T-helper 17 cell (primary cell): ENCODE data around the gene EAPP. TPM values are rescaled to one million over a fixed set of nuclear protein-coding genes. Genes with fewer than 3 reads are reported as not detected.
"Not testable (repeated sequence)": the region's sequence is repeated elsewhere in the genome, so short reads cannot be mapped to it uniquely, and the experiment has no call there.

Source experiments
- ATAC-seq: fragments of 150-1000 bp; cut with Tn5 transposase; 2 replicates; pipeline ENCODE4 v1.10.0; 2021; ENCODE audit warnings: mild to moderate bottlenecking, moderate library complexity
- DNase-seq, 3 donors: peaks; one replicate each; pipeline versions ENCODE4 v3.0.0 to v3.0.0-alpha.2; 2020 to 2021
- H3K9me3 ChIP-seq: one replicate; pipeline ENCODE4 v1.7.0; 2013; ENCODE audit warnings: low read length, mild to moderate bottlenecking; ENCODE audit not compliant: control insufficient read depth, poor library complexity, severe bottlenecking
- H3K27ac Mint-ChIP-seq: one replicate; pipeline ENCODE4 v1.8.0; 2022; ENCODE audit warnings: mild to moderate bottlenecking, moderate library complexity, mixed read lengths
- H3K27me3 Mint-ChIP-seq: one replicate; pipeline ENCODE4 v1.8.0; 2022; ENCODE audit warnings: mixed read lengths
- H3K36me3 Mint-ChIP-seq: one replicate; pipeline ENCODE4 v1.8.0; 2022; ENCODE audit warnings: low read depth, mixed read lengths
- H3K4me1 Mint-ChIP-seq: one replicate; pipeline ENCODE4 v1.8.0; 2022; ENCODE audit warnings: mild to moderate bottlenecking, mixed read lengths
- H3K4me3 Mint-ChIP-seq: one replicate; pipeline ENCODE4 v1.8.0; 2022; ENCODE audit warnings: mild to moderate bottlenecking, moderate library complexity, mixed read lengths
- total RNA-seq, 4 donors: library from RNA in 2 of 4; stranded (reverse) in 2 of 4; gene quantifications; one replicate each; pipeline ENCODE4 v1.2.3 and lab custom pipeline; 2022 to 2026

EAPP gene
- total RNA-seq, 2 donors from 2014 or later = 64.7 to 67.6 TPM

- H3K4me1 Mint-ChIP-seq, DNase-seq, H3K9me3 ChIP-seq, H3K27me3 Mint-ChIP-seq, H3K4me3 Mint-ChIP-seq, ATAC-seq: not testable (repeated sequence)
- Mint-ChIP-seq H3K27ac (peak overlapping the region; percentile 60), H3K36me3 (peaks cover 11% of the 10 kb centered on the region)
These were observed 18.4 kb downstream of the EAPP start for GRCh38 chr14:34521071-34521470.

DNA sequence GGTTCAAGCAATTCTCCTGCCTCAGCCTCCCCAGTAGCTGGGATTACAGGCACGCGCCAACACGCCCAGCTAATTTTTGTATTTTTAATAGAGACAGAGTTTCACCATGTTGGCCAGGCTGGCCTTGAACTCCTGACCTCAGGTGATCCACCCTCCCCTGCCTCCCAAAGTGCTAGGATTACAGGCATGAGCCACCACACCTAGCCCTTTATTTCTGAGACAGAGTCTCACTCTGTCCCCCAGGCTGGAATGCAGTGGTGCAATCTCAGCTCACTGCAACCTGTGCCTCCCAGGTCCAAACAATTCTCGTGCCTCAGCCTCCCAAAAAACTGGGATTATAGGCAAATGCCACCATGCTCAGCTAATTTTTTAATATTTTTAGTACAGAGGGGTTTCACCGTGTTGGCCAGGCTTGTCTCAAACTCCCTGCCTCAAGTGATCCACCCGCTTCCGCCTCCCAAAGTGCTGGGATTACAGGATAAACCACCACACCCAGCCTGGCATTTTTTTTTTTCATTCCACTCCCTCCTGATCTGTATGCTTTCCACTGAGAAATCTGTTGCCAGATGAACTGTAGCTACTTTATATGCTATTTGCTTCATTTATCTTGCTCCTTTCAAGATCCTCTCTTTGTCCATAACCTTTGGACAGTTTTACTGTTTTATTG is 19.1 kb downstream of the EAPP start:
- H3K27ac Mint-ChIP-seq = peak overlapping the region; percentile 60
- H3K9me3 ChIP-seq, H3K4me1 Mint-ChIP-seq, DNase-seq, H3K4me3 Mint-ChIP-seq, ATAC-seq, H3K27me3 Mint-ChIP-seq: not testable (repeated sequence)
- peaks cover 11% of the 10 kb centered on the region for H3K36me3 Mint-ChIP-seq

- H3K27me3 Mint-ChIP-seq = no peaks in the 10 kb centered on the region
- DNase-seq = no peak
- H3K4me1 Mint-ChIP-seq = no peaks in the 10 kb centered on the region
- no peak for ATAC-seq
- no peaks in the 10 kb centered on the region for H3K9me3 ChIP-seq
- H3K27ac Mint-ChIP-seq = no peak overlapping the region
- no peak overlapping the region for H3K4me3 Mint-ChIP-seq
- H3K36me3 Mint-ChIP-seq = no peaks in the 10 kb centered on the region
These were observed 31.6 kb downstream of the EAPP start for GRCh38 chr14:34507884-34508283.

GRCh38 chr14:34507459-34507858 is 32.0 kb downstream of the EAPP start:
- no peaks in the 10 kb centered on the region for H3K36me3 Mint-ChIP-seq
- no peak overlapping the region for H3K27ac Mint-ChIP-seq
- no peaks in the 10 kb centered on the region for H3K4me1 Mint-ChIP-seq
- no peaks in the 10 kb centered on the region for H3K9me3 ChIP-seq
- no peaks in the 10 kb centered on the region for H3K27me3 Mint-ChIP-seq
- no peak overlapping the region for H3K4me3 Mint-ChIP-seq
- DNase-seq (no peak), ATAC-seq (no peak)

- H3K27me3 Mint-ChIP-seq, H3K27ac Mint-ChIP-seq, H3K4me1 Mint-ChIP-seq, ATAC-seq, DNase-seq, H3K36me3 Mint-ChIP-seq, H3K4me3 Mint-ChIP-seq, H3K9me3 ChIP-seq: not testable (repeated sequence)
These were observed 34.4 kb downstream of the EAPP start for GRCh38 chr14:34505124-34505491.

DNA sequence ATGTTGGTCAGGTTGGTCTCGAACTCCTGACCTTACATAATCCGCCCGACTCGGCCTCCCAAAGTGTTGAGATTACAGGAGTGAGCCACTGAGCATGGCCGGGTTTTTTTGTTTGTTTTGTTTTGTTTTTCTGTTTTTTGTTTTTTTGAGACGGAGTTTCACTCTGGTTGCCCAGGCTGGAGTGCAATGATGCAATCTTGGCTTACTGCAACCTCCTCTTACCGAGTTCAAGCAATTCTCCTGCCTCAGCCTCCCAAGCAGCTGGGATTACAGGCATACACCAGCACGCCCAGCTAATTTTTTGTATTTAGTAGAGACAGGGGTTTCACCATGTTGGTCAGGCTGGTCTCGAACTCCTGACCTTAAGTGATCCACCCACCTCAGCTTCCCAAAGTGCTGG is 35.5 kb downstream of the EAPP start:
- not testable (repeated sequence) for ATAC-seq, H3K27ac Mint-ChIP-seq, H3K4me1 Mint-ChIP-seq, H3K4me3 Mint-ChIP-seq, DNase-seq, H3K9me3 ChIP-seq, H3K27me3 Mint-ChIP-seq, H3K36me3 Mint-ChIP-seq

DNA sequence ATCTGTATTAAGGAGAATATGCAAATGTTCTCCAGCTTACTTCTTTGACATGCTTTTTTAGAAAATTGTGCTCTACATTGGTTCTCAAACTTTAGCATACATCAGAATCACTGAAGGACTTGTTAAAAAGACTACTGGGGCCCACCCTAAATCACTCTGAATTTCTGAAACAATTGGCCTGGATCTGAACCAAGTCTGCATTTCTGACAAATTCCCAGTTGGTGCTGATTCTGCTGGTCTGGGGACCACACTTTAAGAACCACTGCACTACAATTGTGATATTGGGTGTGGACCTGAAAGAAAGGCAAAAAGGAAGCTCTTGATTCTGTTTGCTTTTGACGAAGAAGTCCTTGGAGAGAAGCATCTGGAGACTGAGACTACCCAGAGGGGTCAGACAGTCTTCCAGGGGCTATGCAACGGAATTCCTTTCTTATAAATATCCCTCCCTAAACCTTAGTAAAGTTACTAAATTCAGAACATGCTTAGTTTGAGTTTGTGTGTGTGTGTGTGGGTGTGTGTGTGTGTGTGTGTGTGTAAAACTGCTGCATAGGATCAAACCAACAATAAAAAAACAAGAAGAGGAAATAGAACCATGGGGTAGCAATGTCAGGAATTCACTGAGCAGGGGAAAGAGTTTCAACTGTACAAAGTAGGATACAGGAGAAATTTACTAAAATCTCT is 36.8 kb downstream of the EAPP start:
- Mint-ChIP-seq H3K27me3 (no peaks in the 10 kb centered on the region), H3K36me3 (no peaks in the 10 kb centered on the region), H3K27ac (no peak overlapping the region), H3K4me1 (no peaks in the 10 kb centered on the region), H3K4me3 (no peak overlapping the region)
- no peaks in the 10 kb centered on the region for H3K9me3 ChIP-seq
- DNase-seq (no peak), ATAC-seq (no peak)

- DNase-seq = no peak
- ATAC-seq = no peak
- Mint-ChIP-seq H3K4me1 (no peaks in the 10 kb centered on the region), H3K27me3 (no peaks in the 10 kb centered on the region), H3K4me3 (no peak overlapping the region), H3K36me3 (no peaks in the 10 kb centered on the region), H3K27ac (no peak overlapping the region)
- H3K9me3 ChIP-seq = no peaks in the 10 kb centered on the region
These were observed 37.5 kb downstream of the EAPP start for GRCh38 chr14:34502001-34502400.

DNA sequence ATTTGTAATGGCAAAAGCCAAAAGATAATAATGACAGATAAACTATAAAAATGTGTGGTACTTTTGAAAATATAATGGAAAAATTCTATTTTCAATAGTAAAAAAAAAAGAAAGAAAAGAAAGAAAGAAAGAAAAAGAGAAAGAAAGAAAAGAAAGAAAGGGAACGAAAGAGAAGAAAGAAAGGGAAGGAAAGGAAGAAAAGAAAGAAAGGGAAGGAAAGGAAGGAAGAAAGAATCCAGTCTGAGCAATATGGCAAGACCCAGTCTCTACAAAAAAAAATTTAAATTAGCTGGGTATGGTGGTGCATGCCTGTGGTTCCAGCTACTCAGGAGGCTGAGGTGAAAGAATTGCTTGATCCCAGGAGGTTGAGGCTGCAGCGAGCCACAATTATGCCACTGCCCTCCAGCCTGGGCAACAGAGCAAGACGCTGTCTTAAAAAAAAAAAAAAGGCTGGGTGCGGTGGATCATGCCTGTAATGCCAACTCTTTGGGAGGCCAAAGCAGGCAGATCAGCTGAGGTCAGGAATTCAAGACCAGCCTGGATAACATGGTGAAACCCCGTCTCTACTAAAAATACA is 38.4 kb downstream of the EAPP start:
- no peak for DNase-seq
- Mint-ChIP-seq H3K36me3 (no peaks in the 10 kb centered on the region), H3K4me3 (no peak overlapping the region), H3K27me3 (no peaks in the 10 kb centered on the region), H3K4me1 (no peaks in the 10 kb centered on the region), H3K27ac (peak overlapping the region; percentile 6)
- H3K9me3 ChIP-seq = no peaks in the 10 kb centered on the region
- ATAC-seq = no peak

DNA sequence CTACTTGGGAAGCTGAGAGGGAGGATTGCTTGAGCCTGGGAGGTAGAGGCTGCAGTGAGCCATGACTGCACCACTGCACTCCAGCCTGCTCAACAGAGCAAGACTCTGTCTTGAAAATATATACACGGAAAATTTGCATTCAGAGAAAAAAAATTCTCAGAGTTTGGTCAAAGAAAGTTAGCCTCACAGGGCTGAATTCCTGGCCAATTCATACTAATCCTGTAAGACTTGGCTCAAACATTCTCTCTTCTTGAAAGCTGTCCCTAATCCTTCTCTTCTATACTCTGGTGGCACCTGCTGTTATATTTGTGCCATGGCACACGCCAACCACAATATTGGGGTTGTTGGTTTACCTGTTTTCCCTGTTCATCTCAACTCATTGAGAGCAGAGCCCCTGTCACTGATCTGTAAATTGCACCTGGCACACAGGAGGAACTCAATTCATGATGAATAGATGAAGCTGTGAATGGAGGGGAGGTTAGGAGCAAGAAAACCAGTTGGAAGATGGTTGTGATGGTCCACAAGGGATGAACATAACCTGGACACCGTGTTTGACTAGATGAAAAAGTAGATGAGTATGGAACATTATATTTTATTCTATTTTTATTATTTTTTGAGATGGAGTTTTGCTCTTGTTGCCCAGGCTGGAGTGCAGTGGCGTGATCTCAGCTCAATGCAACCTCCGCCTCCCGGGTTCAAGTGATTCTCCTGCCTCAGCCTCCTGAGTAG is 40.7 kb downstream of the EAPP start:
- Mint-ChIP-seq H3K27ac (no peak overlapping the region), H3K4me1 (no peaks in the 10 kb centered on the region)

GRCh38 chr14:34496679-34497513 is 42.6 kb downstream of the EAPP start:
- Mint-ChIP-seq H3K4me1 (no peaks in the 10 kb centered on the region), H3K36me3 (no peaks in the 10 kb centered on the region), H3K27me3 (no peaks in the 10 kb centered on the region), H3K27ac (no peak overlapping the region), H3K4me3 (no peak overlapping the region)
- no peak for DNase-seq
- ATAC-seq = no peak
- no peaks in the 10 kb centered on the region for H3K9me3 ChIP-seq

More for the DNA sequence above, 40.7 kb downstream of the EAPP start:
- no peak for DNase-seq
- no peak overlapping the region for H3K4me3 Mint-ChIP-seq
- H3K9me3 ChIP-seq = no peaks in the 10 kb centered on the region
- ATAC-seq = no peak
- H3K27me3 Mint-ChIP-seq = no peaks in the 10 kb centered on the region
- H3K36me3 Mint-ChIP-seq = no peaks in the 10 kb centered on the region

DNA sequence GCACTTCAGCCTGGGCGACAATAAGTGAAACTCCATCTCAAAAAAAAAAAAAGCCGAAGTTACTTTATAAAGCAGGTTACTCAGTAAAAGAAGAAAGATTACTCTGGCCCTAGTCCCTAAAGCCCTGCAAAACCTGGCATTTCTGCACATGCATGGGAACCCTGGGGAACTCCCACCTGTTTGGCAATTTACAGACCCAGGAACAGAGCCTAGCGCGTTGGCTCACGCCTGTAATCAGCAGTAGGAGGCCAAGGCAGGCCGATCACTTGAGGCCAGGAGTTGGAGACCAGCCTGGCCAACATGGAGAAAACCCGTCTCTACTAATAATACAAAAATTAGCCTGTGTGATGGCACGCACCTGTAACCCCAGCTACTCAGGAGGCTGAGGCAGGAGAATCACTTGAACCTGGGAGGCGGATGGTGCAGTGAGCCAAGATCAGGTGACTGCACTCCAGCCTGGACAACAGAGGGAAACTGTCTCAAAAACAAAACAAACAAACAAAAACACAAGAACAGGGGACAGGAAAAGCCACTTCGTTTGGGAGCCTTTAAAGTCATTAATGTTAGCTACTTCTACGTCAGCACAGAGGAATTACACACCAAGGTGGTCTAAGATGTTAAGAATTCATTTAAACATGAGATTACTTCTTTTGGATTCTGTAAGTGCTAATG is 43.4 kb downstream of the EAPP start:
- H3K4me3 Mint-ChIP-seq = no peak overlapping the region
- H3K27me3 Mint-ChIP-seq = peaks cover 4% of the 10 kb centered on the region
- H3K9me3 ChIP-seq = no peaks in the 10 kb centered on the region
- H3K27ac Mint-ChIP-seq = no peak overlapping the region
- H3K36me3 Mint-ChIP-seq = peaks cover 1% of the 10 kb centered on the region
- no peaks in the 10 kb centered on the region for H3K4me1 Mint-ChIP-seq
- ATAC-seq = no peak
- DNase-seq = no peak
